ENCODE data around the gene ADAM10.

Gene ADAM10

DNA sequence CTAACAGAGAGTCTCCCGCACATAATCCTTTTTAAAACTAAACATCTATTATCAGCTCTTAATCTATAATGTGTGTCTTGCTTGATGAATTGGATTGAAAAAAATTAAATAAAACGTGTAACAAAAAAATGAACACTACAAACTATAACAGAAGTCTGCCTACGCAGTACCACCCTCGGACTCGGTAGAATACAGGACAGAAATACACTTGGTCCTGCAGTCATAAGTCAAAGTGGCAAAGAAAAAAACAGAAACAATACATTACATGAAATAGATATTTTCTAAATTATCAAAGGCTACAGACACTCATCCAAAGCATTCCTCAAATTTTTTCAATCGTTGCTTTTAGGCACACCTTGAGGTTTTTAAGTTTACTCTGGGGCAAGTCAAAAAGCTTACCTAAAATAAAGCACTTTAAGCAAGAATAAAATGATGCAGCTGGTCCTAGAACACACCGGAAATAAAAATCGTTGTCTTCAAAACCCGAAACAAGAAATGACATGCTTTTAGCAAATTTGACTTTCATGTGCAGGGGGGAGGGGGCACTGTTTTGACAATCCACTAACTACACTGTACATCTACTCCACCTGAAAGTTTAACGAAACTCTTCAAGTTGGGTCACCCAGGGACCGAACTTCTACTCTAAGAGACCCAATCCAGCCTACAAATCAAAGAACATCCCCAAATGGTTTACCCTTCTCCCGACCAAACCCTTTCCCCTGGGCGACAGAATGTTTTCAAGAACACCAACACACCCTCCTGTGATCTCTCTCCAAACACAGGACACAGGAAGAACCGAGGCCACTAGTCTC is 1.3 kb downstream of the ADAM10 start:
- peak overlapping the region; percentile 93 for H3K27ac ChIP-seq (ENCODE audit: extremely low read depth, low read depth, low read length)
- H3K36me3 ChIP-seq (ENCODE audit: control insufficient read depth in 2 of 2, insufficient read depth in 1 of 2, low read length in 2 of 2), result no peaks in the 10 kb centered on the region
- peak overlapping the region; percentile 87 for H3K4me3 ChIP-seq (ENCODE audit: low read depth, low read length)
- TF ChIP-seq FEZF1 (tag by site-specific recombination; IDR thresholded peaks at IDR 0.05) (no peak), SCRT2 (tag by site-specific recombination; IDR thresholded peaks at IDR 0.05) (no peak), ZBTB20 (tag by site-specific recombination; IDR thresholded peaks at IDR 0.05) (0 out of 2 replicates have a peak, but pooled peaks have one; percentile 45), ZFHX2 (tag by site-specific recombination; conservative IDR thresholded peaks at IDR 0.05) (peak; percentile 35; the same call in 1 of the 2 replicates), ZNF132 (tag by site-specific recombination; IDR thresholded peaks at IDR 0.05; ENCODE audit: borderline replicate concordance) (no peak), EGR2 (tag by site-specific recombination; IDR thresholded peaks at IDR 0.05; ENCODE audit: low read depth) (peak; percentile 28; the same call in 1 of the 2 replicates), SALL2 (tag by site-specific recombination; IDR thresholded peaks at IDR 0.05; ENCODE audit: borderline replicate concordance) (no peak), PRDM1 (tag by site-specific recombination; IDR thresholded peaks at IDR 0.05) (peak; percentile 61; the same call in 1 of the 2 replicates), ZNF341 (tag by site-specific recombination; IDR thresholded peaks at IDR 0.05; ENCODE audit: low read depth) (no peak)
- H3K4me1 ChIP-seq (ENCODE audit: control insufficient read depth, insufficient read depth, low read length), result 0 out of 2 replicates have a peak, but pooled peaks cover 6% of the 10 kb centered on the region
- no peaks in the 10 kb centered on the region for H3K9me3 ChIP-seq (ENCODE audit: control insufficient read depth, insufficient read depth, low read depth, low read length)
- CTCF ChIA-PET, result no interaction called here
- POLR2A ChIA-PET, result interaction anchor here (0.6 to 5.1 kb wide), 2 partner anchors 23 to 92 kb away, joined by 4 to 62 read pairs; partner anchors contain the start of gene MINDY2

DNA sequence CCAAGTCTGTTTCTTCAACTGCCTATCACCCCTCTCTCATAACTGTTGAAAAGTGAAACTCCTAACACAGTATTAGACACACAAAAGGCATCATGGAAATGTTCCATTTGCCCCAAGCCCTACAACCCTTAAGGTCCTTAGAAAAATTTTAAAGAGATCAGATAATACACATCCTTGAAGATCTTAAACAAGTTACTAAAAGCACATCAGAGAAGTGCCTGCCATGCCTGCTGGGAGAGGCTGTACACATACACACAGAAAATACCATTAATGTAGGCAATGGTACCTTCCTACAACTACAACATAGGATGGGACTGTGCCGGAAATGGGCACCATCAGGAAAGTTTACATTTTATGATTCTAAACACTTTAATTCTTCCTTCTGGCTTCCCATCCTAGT is 3.3 kb downstream of the ADAM10 start:
- Histone ChIP-seq H3K9me3 (ENCODE audit: control insufficient read depth, insufficient read depth, low read depth, low read length) (no peaks in the 10 kb centered on the region), H3K36me3 (ENCODE audit: control insufficient read depth in 2 of 2, insufficient read depth in 1 of 2, low read length in 2 of 2) (no peaks in the 10 kb centered on the region), H3K4me3 (ENCODE audit: low read depth, low read length) (no peak overlapping the region), H3K4me1 (ENCODE audit: control insufficient read depth, insufficient read depth, low read length) (peaks cover 12% of the 10 kb centered on the region), H3K27ac (ENCODE audit: extremely low read depth, low read depth, low read length) (no peak overlapping the region)
- TF ChIP-seq ZNF530 (tag by site-specific recombination; IDR thresholded peaks at IDR 0.05; ENCODE audit: low read depth), result no peak
- TF ChIP-seq, protein P1, sequence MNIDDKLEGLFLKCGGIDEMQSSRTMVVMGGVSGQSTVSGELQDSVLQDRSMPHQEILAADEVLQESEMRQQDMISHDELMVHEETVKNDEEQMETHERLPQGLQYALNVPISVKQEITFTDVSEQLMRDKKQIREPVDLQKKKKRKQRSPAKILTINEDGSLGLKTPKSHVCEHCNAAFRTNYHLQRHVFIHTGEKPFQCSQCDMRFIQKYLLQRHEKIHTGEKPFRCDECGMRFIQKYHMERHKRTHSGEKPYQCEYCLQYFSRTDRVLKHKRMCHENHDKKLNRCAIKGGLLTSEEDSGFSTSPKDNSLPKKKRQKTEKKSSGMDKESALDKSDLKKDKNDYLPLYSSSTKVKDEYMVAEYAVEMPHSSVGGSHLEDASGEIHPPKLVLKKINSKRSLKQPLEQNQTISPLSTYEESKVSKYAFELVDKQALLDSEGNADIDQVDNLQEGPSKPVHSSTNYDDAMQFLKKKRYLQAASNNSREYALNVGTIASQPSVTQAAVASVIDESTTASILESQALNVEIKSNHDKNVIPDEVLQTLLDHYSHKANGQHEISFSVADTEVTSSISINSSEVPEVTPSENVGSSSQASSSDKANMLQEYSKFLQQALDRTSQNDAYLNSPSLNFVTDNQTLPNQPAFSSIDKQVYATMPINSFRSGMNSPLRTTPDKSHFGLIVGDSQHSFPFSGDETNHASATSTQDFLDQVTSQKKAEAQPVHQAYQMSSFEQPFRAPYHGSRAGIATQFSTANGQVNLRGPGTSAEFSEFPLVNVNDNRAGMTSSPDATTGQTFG (tag by site-specific recombination; IDR thresholded peaks at IDR 0.05; ENCODE audit: borderline replicate concordance), result no peak
- no peak for TF ChIP-seq ZBTB48 (tag by site-specific recombination; IDR thresholded peaks at IDR 0.05)
- TF ChIP-seq, protein P2, sequence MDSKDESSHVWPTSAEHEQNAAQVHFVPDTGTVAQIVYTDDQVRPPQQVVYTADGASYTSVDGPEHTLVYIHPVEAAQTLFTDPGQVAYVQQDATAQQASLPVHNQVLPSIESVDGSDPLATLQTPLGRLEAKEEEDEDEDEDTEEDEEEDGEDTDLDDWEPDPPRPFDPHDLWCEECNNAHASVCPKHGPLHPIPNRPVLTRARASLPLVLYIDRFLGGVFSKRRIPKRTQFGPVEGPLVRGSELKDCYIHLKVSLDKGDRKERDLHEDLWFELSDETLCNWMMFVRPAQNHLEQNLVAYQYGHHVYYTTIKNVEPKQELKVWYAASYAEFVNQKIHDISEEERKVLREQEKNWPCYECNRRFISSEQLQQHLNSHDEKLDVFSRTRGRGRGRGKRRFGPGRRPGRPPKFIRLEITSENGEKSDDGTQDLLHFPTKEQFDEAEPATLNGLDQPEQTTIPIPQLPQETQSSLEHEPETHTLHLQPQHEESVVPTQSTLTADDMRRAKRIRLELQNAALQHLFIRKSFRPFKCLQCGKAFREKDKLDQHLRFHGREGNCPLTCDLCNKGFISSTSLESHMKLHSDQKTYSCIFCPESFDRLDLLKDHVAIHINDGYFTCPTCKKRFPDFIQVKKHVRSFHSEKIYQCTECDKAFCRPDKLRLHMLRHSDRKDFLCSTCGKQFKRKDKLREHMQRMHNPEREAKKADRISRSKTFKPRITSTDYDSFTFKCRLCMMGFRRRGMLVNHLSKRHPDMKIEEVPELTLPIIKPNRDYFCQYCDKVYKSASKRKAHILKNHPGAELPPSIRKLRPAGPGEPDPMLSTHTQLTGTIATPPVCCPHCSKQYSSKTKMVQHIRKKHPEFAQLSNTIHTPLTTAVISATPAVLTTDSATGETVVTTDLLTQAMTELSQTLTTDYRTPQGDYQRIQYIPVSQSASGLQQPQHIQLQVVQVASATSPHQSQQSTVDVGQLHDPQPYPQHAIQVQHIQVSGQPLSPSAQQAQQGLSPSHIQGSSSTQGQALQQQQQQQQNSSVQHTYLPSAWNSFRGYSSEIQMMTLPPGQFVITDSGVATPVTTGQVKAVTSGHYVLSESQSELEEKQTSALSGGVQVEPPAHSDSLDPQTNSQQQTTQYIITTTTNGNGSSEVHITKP (tag by site-specific recombination; IDR thresholded peaks at IDR 0.05), result peak; percentile 68
- no peak for TF ChIP-seq ZNF548 (tag by site-specific recombination; IDR thresholded peaks at IDR 0.05)
- ChIA-PET CTCF (no interaction called here), POLR2A (no interaction called here)

All from HEK293 (cell line).